ENCODE data around the gene SPTBN1. TPM values are rescaled to one million over a fixed set of nuclear protein-coding genes. Genes with fewer than 3 reads are reported as not detected.

Gene SPTBN1
- total RNA-seq, 1 donor from 2014 or later = 53.8 TPM

DNA sequence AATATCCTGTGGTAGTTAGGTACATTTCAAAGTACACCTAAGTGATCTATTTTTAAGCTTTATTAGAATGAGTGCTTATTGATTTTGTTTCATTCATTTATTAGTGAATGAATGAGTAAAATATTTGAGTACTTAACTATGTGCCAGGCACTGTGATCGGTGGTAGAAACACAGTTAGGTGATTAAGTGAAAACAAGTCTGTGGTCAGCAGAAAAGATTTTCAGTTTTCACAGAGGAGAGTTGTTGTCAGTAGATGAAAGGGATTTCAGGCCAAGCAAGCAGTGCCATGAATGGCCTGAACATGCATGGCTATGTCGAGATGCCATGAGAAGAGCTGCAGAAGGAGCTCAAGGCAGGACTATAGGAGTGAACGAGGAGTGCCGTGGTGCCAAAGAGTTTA, 85.9 kb downstream of the SPTBN1 start:
- no peak overlapping the region for H3K27ac Mint-ChIP-seq
- no peak for DNase-seq
- H3K27me3 Mint-ChIP-seq = peaks cover 9% of the 10 kb centered on the region
- H3K9me3 Mint-ChIP-seq = peaks cover 3% of the 10 kb centered on the region
- H3K4me1 Mint-ChIP-seq = peaks cover 11% of the 10 kb centered on the region
- H3K4me3 Mint-ChIP-seq = no peak overlapping the region
- intact Hi-C loops (cut with micrococcal nuclease) = no loop called here
- H3K36me3 Mint-ChIP-seq (ENCODE audit: low read depth) = peaks cover 2% of the 10 kb centered on the region

DNA sequence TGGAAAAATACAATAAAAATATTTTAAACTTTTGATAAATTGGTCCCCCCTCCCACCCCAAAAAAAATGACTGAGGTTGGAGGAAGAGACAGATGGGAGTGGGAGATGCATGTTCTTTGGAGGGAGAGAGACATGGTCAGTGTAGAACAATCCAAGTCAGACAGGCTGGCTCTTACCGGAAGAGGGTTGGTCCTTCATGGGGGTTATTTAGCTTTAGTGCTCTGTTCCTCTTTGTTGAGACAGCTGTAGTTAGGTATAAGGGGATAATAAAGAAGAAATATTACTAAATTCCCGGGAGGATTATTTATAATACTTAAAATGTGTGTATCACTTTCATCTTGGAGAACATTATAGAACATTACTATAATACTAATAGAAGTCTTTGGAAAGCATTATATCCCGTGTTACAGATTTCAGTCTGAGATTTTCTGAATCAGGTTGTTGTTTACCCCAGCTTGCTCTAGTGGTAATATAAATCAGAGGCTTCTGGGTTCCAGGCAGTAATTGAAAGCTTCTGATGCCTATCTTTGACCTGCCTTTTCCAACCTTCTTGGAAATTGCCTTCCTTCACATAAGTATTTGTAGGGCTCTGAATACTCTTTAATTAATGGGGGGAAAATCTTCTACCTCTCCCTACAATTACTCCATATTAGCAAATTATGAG, 87.7 kb downstream of the SPTBN1 start:
- H3K4me3 Mint-ChIP-seq = no peak overlapping the region
- H3K4me1 Mint-ChIP-seq = peaks cover 16% of the 10 kb centered on the region
- no peak overlapping the region for H3K27ac Mint-ChIP-seq
- H3K36me3 Mint-ChIP-seq (ENCODE audit: low read depth) = peaks cover 3% of the 10 kb centered on the region
- peaks cover 3% of the 10 kb centered on the region for H3K9me3 Mint-ChIP-seq
- peaks cover 5% of the 10 kb centered on the region for H3K27me3 Mint-ChIP-seq
- DNase-seq = no peak
- intact Hi-C loops (cut with micrococcal nuclease) = no loop called here

DNA sequence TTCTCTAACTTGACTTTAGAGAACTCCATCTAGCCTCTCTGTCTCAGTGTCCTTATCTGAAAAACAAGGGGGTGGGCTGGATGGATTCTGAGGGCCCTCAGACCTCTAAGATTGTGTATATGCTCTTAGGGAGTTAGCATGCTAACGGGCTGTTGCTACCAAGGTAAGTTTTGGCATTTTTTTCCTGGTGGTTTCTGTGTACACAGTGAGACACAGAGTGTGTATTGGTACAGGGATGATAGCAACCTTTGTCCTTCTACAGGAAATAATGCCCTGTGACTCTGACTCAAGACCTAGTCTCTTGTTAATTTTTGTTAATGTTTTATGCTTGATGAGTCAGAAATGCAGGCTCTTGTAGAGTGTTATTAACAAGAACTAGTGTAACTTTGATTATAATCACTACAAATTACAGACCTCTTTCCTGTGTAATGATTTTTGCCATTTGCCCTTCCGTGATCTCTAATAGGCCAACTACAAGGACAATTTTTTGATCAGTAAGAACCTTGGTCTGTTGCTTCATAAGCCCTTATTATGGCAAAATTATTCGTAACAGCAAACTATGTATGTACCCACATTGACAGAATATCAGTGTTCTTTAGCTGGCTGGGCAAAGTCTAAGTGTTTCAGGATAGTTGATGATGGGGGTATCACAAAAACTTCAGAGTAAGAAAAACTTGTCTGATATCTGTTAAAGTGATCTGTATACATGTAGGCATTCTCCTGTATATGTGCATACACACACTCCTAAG, 89.7 kb downstream of the SPTBN1 start:
- Mint-ChIP-seq H3K4me3 (no peak overlapping the region), H3K4me1 (peaks cover 18% of the 10 kb centered on the region), H3K27me3 (peaks cover 1% of the 10 kb centered on the region), H3K9me3 (peaks cover 3% of the 10 kb centered on the region), H3K36me3 (ENCODE audit: low read depth) (peaks cover 3% of the 10 kb centered on the region), H3K27ac (no peak overlapping the region)
- intact Hi-C loops (cut with micrococcal nuclease) = no loop called here
- DNase-seq = no peak

DNA sequence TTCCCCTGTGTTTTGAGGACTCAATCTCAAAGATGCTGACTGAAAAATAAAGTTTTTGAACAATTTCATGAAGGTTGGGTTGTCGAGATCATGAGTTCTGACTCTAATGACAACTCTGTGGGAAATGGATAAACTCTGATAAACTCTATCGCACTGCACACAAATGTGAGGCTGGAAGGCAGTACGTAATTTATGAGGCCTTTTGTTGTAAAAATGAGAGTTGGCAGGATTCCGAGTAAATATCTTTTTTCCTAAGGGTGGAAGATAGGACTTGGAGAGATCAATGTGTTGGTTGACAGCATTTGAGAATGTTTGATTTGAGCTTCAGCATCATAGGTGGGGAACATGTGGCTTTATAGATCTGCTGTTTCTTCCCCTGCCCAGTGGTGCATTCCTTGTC, 90.4 kb downstream of the SPTBN1 start:
- no peak for DNase-seq
- H3K9me3 Mint-ChIP-seq = peaks cover 3% of the 10 kb centered on the region
- H3K27me3 Mint-ChIP-seq = no peaks in the 10 kb centered on the region
- H3K4me3 Mint-ChIP-seq = no peak overlapping the region
- H3K27ac Mint-ChIP-seq = no peak overlapping the region
- H3K36me3 Mint-ChIP-seq (ENCODE audit: low read depth) = peaks cover 3% of the 10 kb centered on the region
- intact Hi-C loops (cut with micrococcal nuclease) = no loop called here
- H3K4me1 Mint-ChIP-seq = peaks cover 18% of the 10 kb centered on the region

DNA sequence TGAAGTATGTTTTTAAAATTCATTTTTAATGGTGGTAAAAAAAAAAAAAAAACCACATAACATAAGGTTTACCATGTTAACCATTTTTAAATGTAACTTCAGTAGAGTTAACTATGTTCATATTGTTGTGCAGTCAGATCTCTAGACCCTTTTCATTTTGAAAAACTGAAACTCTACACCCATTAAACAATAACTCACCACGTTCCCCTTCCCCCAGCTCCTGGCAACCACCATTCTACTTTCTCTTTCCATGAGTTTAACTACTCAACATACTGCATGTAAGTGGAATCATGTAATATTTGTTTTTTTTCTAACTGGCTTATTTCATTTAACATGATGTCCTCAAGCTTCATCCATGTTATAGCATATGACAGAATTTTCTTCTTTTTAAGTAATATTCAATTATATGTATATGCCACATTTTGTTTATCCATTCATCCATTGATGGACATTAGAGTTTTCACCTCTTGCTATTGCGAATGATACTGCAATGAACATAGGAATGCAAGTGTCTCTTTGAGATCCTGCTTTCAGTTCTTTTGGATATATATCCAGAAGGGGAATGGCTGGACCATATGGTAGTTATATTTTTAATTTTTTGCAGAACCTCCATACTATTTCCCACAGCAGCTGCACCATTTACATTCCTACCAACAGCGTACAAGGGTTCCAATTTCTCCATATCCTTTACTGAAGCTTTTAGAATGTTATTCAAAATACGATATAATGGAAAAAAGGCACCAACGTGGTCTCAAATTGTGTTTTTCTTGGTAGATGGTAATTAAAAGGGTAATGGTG, 91.0 kb downstream of the SPTBN1 start:
- Mint-ChIP-seq H3K27me3 (no peaks in the 10 kb centered on the region), H3K27ac (no peak overlapping the region), H3K4me1 (peaks cover 18% of the 10 kb centered on the region), H3K9me3 (peaks cover 3% of the 10 kb centered on the region), H3K4me3 (no peak overlapping the region), H3K36me3 (ENCODE audit: low read depth) (peaks cover 3% of the 10 kb centered on the region)
- intact Hi-C loops (cut with micrococcal nuclease) = no loop called here
- DNase-seq = peak; percentile 72

DNA sequence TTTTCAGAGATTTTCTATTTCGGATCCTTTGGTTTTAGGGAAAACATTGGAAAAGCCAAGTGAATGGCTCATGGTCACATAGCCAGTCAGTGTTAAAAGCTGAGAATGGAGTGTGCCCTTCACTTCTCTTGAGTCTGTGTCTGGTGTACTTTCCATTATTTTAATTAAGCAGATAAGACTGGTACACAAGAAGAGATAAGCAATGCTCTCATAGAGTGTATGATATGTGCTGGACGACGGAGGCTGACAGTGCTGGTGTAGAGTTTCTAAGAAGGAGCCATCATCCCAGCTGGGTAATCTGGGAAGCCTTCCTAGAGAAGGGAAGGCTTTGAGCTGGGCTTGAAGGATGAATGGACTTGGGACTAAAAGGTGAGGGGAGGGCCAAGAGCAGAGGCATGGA, 93.3 kb downstream of the SPTBN1 start:
- DNase-seq = no peak
- Mint-ChIP-seq H3K36me3 (ENCODE audit: low read depth) (peaks cover 3% of the 10 kb centered on the region), H3K27me3 (no peaks in the 10 kb centered on the region), H3K4me3 (no peak overlapping the region), H3K27ac (no peak overlapping the region), H3K4me1 (peaks cover 33% of the 10 kb centered on the region), H3K9me3 (peaks cover 3% of the 10 kb centered on the region)
- intact Hi-C loops (cut with micrococcal nuclease) = no loop called here

DNA sequence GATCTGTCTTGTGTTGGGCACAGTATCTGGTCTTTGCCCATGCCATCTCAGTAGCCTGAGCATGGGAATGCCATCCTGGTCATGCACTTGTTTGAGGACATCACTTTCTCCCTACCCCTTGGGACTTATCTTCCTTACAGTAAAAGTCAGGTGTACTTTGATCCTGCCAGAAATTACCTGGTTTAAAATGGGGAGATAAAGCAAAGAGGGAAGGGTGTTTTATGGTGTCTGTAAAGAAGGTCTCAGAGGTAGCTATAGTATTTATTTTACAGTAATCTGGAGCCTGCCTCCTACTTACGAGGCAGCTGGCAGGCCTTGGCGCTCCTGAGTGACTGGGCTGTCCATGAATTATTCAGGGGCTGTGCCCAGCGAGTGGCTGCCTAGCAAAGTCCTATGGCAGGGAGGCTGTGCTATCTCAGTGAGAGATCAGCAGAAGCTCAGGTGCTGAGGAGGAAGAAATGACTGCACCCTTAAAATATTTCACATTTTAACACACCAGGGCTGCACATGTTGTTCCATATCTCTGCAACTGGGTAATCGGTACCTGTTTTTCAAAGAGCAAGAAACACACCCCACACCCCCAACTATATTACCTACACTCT, 93.9 kb downstream of the SPTBN1 start:
- DNase-seq = no peak
- peaks cover 3% of the 10 kb centered on the region for H3K36me3 Mint-ChIP-seq (ENCODE audit: low read depth)
- no peaks in the 10 kb centered on the region for H3K27me3 Mint-ChIP-seq
- peaks cover 33% of the 10 kb centered on the region for H3K4me1 Mint-ChIP-seq
- no peak overlapping the region for H3K4me3 Mint-ChIP-seq
- H3K27ac Mint-ChIP-seq = no peak overlapping the region
- peaks cover under 1% of the 10 kb centered on the region for H3K9me3 Mint-ChIP-seq
- intact Hi-C loops (cut with micrococcal nuclease) = no loop called here

DNA sequence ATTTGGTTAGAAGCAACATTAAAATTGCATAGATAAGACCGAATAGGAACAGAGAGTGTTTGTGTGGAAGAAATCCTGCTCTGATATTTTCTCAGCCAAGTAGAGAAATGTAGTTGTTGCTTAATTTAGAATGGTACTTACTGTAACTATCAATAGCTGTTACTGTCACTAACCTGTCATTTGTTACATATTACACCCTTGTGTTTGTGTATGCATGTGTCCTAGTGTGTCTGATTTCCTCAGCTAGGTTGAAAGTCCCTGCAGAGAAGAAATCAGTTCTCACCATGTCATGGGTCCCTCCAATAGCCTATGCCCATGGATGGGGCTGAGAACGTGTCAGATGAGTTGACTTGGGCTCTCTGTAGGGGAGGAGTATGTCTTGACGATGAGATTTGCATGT, 94.4 kb downstream of the SPTBN1 start:
- Mint-ChIP-seq H3K27me3 (no peaks in the 10 kb centered on the region), H3K27ac (no peak overlapping the region), H3K9me3 (no peaks in the 10 kb centered on the region), H3K4me3 (no peak overlapping the region), H3K4me1 (peaks cover 38% of the 10 kb centered on the region), H3K36me3 (ENCODE audit: low read depth) (peaks cover 3% of the 10 kb centered on the region)
- DNase-seq = no peak
- intact Hi-C loops (cut with micrococcal nuclease) = no loop called here

DNA sequence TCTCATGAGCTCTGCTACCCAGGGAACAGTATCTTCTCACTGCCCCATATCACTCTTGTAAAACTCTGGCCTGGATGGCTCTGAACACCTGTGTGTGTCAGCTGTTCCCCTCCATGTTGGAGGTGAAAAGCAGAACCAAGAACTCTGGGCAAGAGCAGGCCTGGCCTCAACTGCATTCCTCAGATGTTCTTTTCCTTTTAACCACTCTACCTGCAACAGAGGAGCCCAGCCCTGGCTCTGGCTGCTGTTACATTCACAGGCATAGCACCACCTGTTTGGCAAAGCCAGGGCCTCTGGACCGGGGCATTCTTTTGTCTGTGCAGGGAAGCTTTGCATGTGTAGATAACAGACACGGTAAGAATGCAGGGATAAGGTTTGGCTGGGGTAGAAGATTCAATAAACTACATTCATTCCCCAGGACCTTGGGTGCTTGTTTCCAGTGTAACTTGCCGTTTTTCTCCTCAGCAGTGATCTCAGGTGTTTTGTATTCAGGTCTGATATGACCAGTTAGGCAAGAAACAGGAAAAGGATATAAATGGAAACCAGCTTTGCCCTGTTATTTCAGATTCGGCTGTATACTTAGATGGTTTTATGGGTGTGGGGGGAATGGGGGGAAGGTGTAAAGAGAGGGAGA, 95.1 kb downstream of the SPTBN1 start:
- H3K27ac Mint-ChIP-seq = no peak overlapping the region
- H3K9me3 Mint-ChIP-seq = no peaks in the 10 kb centered on the region
- intact Hi-C loops (cut with micrococcal nuclease) = no loop called here
- DNase-seq = no peak
- H3K4me3 Mint-ChIP-seq = no peak overlapping the region
- H3K4me1 Mint-ChIP-seq = peaks cover 40% of the 10 kb centered on the region
- H3K36me3 Mint-ChIP-seq (ENCODE audit: low read depth) = peaks cover 3% of the 10 kb centered on the region
- H3K27me3 Mint-ChIP-seq = no peaks in the 10 kb centered on the region

DNA sequence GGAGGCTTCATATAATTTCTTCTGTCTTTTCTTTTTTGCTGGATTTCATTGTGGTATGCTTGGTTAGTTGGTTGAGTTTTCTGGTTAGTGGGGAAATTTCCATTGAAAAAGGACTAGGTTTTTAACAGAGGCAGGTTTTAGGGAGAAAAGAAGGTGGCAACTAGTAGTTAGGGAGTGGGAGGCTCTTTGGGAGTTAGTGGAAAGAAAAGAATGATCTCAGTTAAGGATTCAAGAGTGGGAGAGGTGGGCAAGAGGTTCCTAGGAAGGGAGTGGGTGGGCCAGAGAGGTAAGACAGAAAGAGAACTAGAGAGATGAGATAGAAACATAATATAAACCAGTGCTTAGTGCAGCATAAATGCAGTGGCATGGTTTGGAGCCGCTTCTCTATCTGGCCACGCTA, 96.9 kb downstream of the SPTBN1 start:
- H3K9me3 Mint-ChIP-seq = no peaks in the 10 kb centered on the region
- intact Hi-C loops (cut with micrococcal nuclease) = no loop called here
- no peak for DNase-seq
- peaks cover 42% of the 10 kb centered on the region for H3K4me1 Mint-ChIP-seq
- H3K27me3 Mint-ChIP-seq = no peaks in the 10 kb centered on the region
- H3K36me3 Mint-ChIP-seq (ENCODE audit: low read depth) = no peaks in the 10 kb centered on the region
- peak overlapping the region; percentile 1 for H3K27ac Mint-ChIP-seq
- no peak overlapping the region for H3K4me3 Mint-ChIP-seq

DNA sequence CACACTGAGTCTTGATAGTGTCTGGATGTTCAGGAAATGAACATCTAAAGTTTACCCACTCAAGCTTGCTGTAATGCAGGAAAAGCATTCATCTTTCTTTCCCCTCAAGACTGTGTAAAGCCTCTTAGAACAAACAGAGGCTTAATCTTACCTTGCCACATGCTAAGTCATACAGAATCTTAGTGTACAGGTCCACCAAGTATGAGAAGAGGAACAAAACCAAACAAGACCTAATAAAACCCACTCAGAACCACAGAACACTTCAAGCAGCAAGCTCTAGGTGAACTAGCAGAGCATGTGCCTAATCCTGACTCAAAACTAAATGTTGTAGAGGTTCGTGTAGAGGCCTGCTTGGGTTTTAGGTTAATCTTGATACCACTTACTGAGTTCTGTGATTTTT, 97.6 kb downstream of the SPTBN1 start:
- no peaks in the 10 kb centered on the region for H3K36me3 Mint-ChIP-seq (ENCODE audit: low read depth)
- intact Hi-C loops (cut with micrococcal nuclease) = no loop called here
- peaks cover 39% of the 10 kb centered on the region for H3K4me1 Mint-ChIP-seq
- no peaks in the 10 kb centered on the region for H3K9me3 Mint-ChIP-seq
- DNase-seq = no peak
- no peak overlapping the region for H3K4me3 Mint-ChIP-seq
- H3K27me3 Mint-ChIP-seq = no peaks in the 10 kb centered on the region
- H3K27ac Mint-ChIP-seq = no peak overlapping the region

DNA sequence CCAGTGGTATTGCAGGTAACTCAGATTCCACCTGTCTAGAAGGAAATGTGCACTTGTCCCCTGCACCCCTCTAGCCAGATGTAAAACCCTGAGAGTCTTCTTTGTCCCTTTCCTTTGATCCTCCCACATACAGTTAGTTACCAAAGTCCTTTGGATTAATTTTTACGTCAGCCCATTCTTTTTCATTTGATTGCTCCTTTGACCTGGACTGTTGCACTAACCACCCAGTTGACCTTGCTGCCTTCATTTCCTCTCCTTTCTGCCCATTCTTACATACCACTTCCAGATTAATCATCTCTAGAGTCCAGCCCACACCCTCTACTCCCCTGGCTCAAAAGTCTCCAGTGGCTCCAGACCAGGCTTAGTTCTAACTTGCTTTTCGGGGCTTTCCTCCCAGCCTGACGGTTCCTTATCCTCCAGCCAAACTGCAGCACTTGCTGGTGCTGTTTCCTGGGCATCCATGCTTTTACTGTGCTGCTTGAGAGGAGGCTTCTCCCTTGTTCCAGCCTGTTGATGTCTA, 99.3 kb downstream of the SPTBN1 start:
- H3K27me3 Mint-ChIP-seq = no peaks in the 10 kb centered on the region
- DNase-seq = no peak
- no peak overlapping the region for H3K4me3 Mint-ChIP-seq
- H3K27ac Mint-ChIP-seq = no peak overlapping the region
- intact Hi-C loops (cut with micrococcal nuclease) = loop anchor here (5.0 kb wide), 1 partner anchor 102 kb away; no protein-coding TSS in a partner anchor
- H3K9me3 Mint-ChIP-seq = no peaks in the 10 kb centered on the region
- peaks cover 39% of the 10 kb centered on the region for H3K4me1 Mint-ChIP-seq
- peaks cover 6% of the 10 kb centered on the region for H3K36me3 Mint-ChIP-seq (ENCODE audit: low read depth)

DNA sequence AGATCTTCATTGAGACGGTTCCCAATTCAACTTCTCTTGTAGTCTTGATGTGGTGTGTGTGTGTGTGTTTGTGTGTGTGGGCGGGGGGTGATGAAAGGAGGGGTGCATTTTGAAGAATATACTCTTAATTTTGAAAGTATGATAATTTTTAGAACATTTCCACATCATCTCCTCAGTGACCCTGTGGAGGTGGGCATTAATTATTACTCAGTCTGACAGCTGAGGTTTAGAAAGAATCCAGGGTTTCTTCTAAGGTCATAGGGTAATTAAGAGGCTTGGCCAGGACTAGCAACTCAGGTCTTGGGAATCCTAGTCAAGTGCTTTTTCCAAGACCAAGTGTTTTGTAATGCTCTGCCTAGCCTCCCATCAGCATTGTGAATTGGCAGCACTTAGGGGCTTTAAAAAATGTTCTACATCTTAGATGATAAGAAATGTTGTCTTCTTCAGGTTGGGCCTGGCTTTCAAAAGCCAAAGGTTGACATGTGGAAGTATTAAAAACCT, 100.5 kb downstream of the SPTBN1 start:
- intact Hi-C loops (cut with micrococcal nuclease) = loop anchor here (5.0 kb wide), 1 partner anchor 101 kb away; no protein-coding TSS in a partner anchor
- Mint-ChIP-seq H3K27ac (peak overlapping the region; percentile 87), H3K4me1 (peaks cover 48% of the 10 kb centered on the region), H3K36me3 (ENCODE audit: low read depth) (peaks cover 6% of the 10 kb centered on the region), H3K9me3 (no peaks in the 10 kb centered on the region), H3K27me3 (no peaks in the 10 kb centered on the region), H3K4me3 (peak overlapping the region; percentile 95)
- DNase-seq = no peak

All from activated CD4-positive, alpha-beta T cell treated with anti-CD3 and anti-CD28 coated beads, Interleukin-2, amount 10 ng/mL, durations not matched to agents 24 days and 14 days (primary cell).